Esophagus muscularis mucosa (tissue), 4 donors: ENCODE results near the gene CROCC2. TPM values are rescaled to one million over a fixed set of nuclear protein-coding genes. Genes with fewer than 3 reads are reported as not detected.

Source experiments
- DNase-seq: peaks from one replicate; pipeline ENCODE4 v3.0.0-alpha.2; 2017; ENCODE audit errors: extremely low spot score
- H3K27ac ChIP-seq, 4 donors: fragments of 200-600 bp; sonication (generic); replicated peaks in 1 of 4; 1 replicate in 3 of 4; 2 replicates in 1 of 4; pipeline ENCODE4 v1.5.1; 2016 to 2019; ENCODE audit warnings: mild to moderate bottlenecking in 1 of 4
- H3K27me3 ChIP-seq, 4 donors: fragments of 200-600 bp; sonication (generic); one replicate each; pipeline versions ENCODE4 v1.5.1 to v1.6.0; 2016 to 2019
- H3K36me3 ChIP-seq, 4 donors: fragments of 200-600 bp; sonication (generic); one replicate each; pipeline ENCODE4 v1.5.1; 2016 to 2019
- H3K4me1 ChIP-seq, 4 donors: fragments of 200-600 bp; sonication (generic); one replicate each; pipeline ENCODE4 v1.5.1; 2016 to 2019
- H3K4me3 ChIP-seq, 4 donors: fragments of 200-600 bp; sonication (generic); 1 replicate in 2 of 4; 2 replicates in 2 of 4; pipeline ENCODE4 v1.5.1; 2016 to 2019; ENCODE audit warnings: mild to moderate bottlenecking in 4 of 4, moderate library complexity in 1 of 4
- H3K9me3 ChIP-seq, 4 donors: fragments of 200-600 bp; sonication (generic); 1 replicate in 3 of 4; 2 replicates in 1 of 4; pipeline ENCODE4 v1.5.1; 2016 to 2019
- EP300 ChIP-seq: sonication (generic); formaldehyde crosslinking; IDR thresholded peaks from one replicate; pipeline ENCODE4 v1.6.1; 2017; ENCODE audit warnings: antibody characterized with exemption
- POLR2A ChIP-seq: fragments of 450-650 bp; IDR thresholded peaks from one replicate; pipeline ENCODE4 v1.6.1; 2017; ENCODE audit warnings: antibody characterized with exemption, moderate library complexity, mild to moderate bottlenecking, low read depth
- POLR2AphosphoS5 ChIP-seq, 2 donors: sonication (generic); formaldehyde crosslinking; IDR thresholded peaks; one replicate each; pipeline ENCODE4 v1.6.1; 2017; ENCODE audit warnings: antibody characterized with exemption in 2 of 2
- WGBS: methylation state at CpG from one replicate; pipeline ENCODE4 v1.1.5; 2018; 5-methylcytosine and 5-hydroxymethylcytosine counted together
- intact Hi-C: fragments of 100-400 bp; cut with DNase I; formaldehyde crosslinking; loops from one replicate; pipeline ENCODE4 v1.15.1; 2023
- total RNA-seq, 4 donors: library from RNA; depleted of rRNA; stranded (reverse); fragments of >200 nt; gene quantifications; one replicate each; pipeline versions ENCODE4 v1.1.0 to v1.2.1, GENCODE V29; 2016
- TF ChIP-seq, protein P1 (sequence below), 3 experiments: fragments of 200-600 bp in 2 of 3; fragments of 450-650 bp in 1 of 3; sonication (generic) in 2 of 3; IDR thresholded peaks; one replicate each; pipeline ENCODE4 v1.5.1; 2017 to 2019; ENCODE audit warnings: antibody characterized with exemption in 3 of 3, mild to moderate bottlenecking in 2 of 3, moderate library complexity in 1 of 3

The CROCC2 gene
- total RNA-seq, 4 donors from 2014 or later: not detected

DNA sequence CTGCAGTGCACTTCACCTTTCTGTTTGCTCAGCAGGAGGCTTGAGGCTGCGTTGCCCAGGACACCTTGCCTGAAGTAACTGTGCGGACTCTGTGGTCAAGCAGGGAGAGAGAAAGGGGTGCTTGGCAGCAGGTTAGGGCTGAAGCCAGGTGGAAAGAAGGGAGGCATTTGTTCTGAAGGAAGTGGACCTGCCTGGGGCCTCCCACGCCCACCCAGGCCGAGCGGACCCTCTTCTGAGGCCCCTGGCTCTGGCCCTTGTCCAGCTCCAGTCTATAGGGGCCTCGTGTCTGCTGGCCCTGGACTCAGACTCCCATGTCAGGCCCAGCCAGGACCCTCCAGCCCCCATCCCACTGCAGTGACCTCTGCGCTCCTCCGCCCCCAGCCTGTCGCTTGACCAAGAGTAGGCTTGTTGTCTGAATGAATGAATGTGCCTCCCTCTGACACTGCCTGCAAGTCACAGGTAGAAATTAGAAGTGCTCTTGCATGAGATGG is 94.7 kb downstream of the CROCC2 start:
- no peak overlapping the region for H3K27ac ChIP-seq
- peaks cover 22 to 39% (median 35%) of the 10 kb centered on the region in 4 donors for H3K4me1 ChIP-seq
- H3K27me3 ChIP-seq: no peaks in the 10 kb centered on the region
- intact Hi-C loops: no loop called here
- no peak for DNase-seq
- 95% methylated on average over 9 of the region's 9 CpGs for WGBS
- peaks cover 0 to 29% (median 26%) of the 10 kb centered on the region in 4 donors for H3K9me3 ChIP-seq
- H3K4me3 ChIP-seq: peak overlapping the region in 1 of 4 donors; percentile 64
- H3K36me3 ChIP-seq: peaks cover 0 to 35% (median 9%) of the 10 kb centered on the region in 4 donors
- no peak for TF ChIP-seq POLR2A
- TF ChIP-seq, protein P1, sequence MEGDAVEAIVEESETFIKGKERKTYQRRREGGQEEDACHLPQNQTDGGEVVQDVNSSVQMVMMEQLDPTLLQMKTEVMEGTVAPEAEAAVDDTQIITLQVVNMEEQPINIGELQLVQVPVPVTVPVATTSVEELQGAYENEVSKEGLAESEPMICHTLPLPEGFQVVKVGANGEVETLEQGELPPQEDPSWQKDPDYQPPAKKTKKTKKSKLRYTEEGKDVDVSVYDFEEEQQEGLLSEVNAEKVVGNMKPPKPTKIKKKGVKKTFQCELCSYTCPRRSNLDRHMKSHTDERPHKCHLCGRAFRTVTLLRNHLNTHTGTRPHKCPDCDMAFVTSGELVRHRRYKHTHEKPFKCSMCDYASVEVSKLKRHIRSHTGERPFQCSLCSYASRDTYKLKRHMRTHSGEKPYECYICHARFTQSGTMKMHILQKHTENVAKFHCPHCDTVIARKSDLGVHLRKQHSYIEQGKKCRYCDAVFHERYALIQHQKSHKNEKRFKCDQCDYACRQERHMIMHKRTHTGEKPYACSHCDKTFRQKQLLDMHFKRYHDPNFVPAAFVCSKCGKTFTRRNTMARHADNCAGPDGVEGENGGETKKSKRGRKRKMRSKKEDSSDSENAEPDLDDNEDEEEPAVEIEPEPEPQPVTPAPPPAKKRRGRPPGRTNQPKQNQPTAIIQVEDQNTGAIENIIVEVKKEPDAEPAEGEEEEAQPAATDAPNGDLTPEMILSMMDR (IDR thresholded peaks at IDR 0.05): no peak

DNA sequence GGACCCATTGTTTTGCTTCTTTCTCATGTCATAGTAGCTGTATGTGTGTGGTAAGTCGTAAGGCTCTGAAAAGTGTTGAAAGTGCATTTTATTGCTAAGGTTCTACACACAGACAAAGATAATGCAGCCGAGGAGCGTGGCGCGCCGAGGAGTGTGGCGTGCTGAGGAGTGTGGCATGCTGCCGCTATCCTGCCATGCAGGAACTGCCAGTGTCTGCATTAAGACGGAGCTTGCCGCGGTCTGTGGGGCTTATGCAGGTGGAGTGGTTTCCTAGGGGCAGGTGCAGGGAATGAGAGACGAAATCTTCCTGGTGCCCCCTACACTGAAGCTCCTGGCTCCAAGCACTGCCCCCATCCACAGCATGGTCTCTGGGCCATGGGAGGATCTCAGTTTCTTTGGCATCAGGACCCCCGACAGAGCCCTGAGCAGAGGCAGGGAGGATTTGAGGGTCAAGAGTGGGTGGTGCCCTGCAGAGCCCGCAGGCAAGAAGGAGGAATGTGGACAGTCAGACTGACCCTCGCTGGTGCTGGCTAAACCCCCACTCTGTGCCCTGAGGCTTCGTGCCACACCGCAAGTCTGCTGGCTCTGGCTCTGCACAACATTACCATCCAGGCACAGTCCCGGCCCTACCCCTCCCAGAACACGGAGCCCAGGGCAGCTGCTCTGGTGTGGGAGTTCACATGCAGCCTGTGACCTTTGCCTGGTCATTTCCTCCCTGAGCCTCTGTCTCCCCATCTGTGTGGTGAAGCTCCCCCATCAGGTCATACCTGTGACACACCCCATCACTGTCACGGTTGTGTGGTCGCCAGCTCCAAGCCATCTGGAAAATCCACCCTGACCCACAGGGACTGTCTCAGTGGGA is 95.5 kb downstream of the CROCC2 start:
- 95% methylated on average over 14 of the region's 21 CpGs for WGBS
- no peak overlapping the region for H3K4me3 ChIP-seq
- DNase-seq: no peak
- intact Hi-C loops: no loop called here
- TF ChIP-seq, protein P1 (IDR thresholded peaks at IDR 0.05): no peak
- no peak for TF ChIP-seq EP300
- TF ChIP-seq POLR2A: no peak
- no peak for TF ChIP-seq POLR2AphosphoS5 (IDR thresholded peaks at IDR 0.05)
- H3K27ac ChIP-seq: no peak overlapping the region
- peaks cover 19 to 33% (median 28%) of the 10 kb centered on the region in 4 donors for H3K4me1 ChIP-seq
- peaks cover 0 to 29% (median 27%) of the 10 kb centered on the region in 4 donors for H3K9me3 ChIP-seq
- H3K36me3 ChIP-seq: peaks cover 0 to 35% (median 9%) of the 10 kb centered on the region in 4 donors
- H3K27me3 ChIP-seq: no peaks in the 10 kb centered on the region

DNA sequence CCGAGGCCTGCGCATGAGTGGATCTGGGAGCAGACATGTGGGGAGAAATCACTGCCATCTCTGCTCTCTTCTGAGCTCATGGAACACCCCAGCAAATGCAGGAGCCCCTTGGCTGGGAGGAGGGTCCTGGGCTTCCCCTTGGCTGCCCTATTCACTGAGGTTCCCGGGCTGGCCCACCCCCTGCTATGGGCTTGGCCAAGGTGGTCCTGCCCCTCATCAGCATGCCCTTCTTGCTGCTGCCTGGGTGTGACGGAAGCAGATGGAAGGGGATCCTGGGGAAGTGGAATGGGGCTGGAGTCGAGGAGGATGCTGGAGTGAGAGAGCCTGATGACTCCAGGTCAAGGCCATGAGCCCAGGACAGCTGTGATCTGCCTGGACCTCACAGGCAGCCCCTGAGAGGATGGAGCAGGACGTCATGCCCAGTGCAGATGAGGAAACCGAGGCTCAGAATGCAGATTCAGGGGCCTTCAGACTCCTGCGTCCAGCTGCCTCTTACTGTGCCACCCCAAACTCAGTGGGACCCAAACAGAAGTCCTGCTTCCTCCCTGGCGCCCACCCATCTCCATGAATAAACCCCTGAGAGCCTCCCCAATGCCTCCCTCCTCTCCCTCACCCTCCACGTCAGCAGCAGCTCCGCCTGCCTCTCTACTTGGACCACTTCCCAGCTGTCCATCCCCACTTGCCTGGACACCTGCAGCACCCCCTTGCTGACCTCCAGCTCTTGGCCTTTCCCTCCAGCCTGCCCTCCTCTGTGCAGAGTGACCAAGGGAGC is 96.3 kb downstream of the CROCC2 start:
- peaks cover 13 to 25% (median 20%) of the 10 kb centered on the region in 4 donors for H3K4me1 ChIP-seq
- no peak for DNase-seq
- no peak overlapping the region for H3K27ac ChIP-seq
- H3K36me3 ChIP-seq: peaks cover 0 to 35% (median 9%) of the 10 kb centered on the region in 4 donors
- WGBS: 86% methylated on average over 9 of the region's 11 CpGs
- TF ChIP-seq POLR2AphosphoS5 (IDR thresholded peaks at IDR 0.05) (no peak), POLR2A (no peak), EP300 (no peak)
- TF ChIP-seq, protein P1 (IDR thresholded peaks at IDR 0.05): no peak
- H3K27me3 ChIP-seq: no peaks in the 10 kb centered on the region
- no peak overlapping the region for H3K4me3 ChIP-seq
- intact Hi-C loops: no loop called here
- peaks cover 0 to 29% (median 27%) of the 10 kb centered on the region in 4 donors for H3K9me3 ChIP-seq

DNA sequence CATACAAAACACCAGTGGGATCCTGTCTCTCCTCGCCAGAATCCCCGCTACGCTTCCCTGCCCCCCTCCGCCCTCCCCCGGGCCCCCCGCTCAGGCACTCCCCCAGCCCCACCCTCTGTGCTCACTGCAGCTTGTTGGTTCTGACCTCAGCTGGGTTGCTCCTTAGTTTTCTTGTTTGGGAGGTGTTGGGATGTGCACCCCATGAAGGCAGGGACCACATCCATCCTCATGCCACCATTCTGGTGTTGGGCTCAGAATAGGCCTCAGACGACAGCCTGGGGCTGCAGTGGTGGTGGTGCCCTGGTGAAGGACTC is 96.9 kb downstream of the CROCC2 start:
- intact Hi-C loops: no loop called here
- no peak overlapping the region for H3K27ac ChIP-seq
- H3K36me3 ChIP-seq: peaks cover 0 to 35% (median 9%) of the 10 kb centered on the region in 4 donors
- peaks cover 0 to 29% (median 27%) of the 10 kb centered on the region in 4 donors for H3K9me3 ChIP-seq
- TF ChIP-seq POLR2A (no peak), POLR2AphosphoS5 (IDR thresholded peaks at IDR 0.05) (no peak), EP300 (no peak)
- TF ChIP-seq, protein P1 (IDR thresholded peaks at IDR 0.05): no peak
- DNase-seq: peak; percentile 37
- H3K27me3 ChIP-seq: no peaks in the 10 kb centered on the region
- no peak overlapping the region for H3K4me3 ChIP-seq
- 98% methylated on average over 6 of the region's 7 CpGs for WGBS
- H3K4me1 ChIP-seq: peaks cover 7 to 19% (median 15%) of the 10 kb centered on the region in 4 donors
